GM18873 (cell line): ENCODE measurements around the gene CDYL2.
"Not testable (repeated sequence)": the region's sequence is repeated elsewhere in the genome, so short reads cannot be mapped to it uniquely, and the experiment has no call there.

ENCODE experiments used
- ATAC-seq: cut with Tn5 transposase; IDR thresholded peaks from one replicate; pipeline ENCODE4 v1.9.1; 2021; ENCODE audit warnings: mild to moderate bottlenecking, moderate library complexity, moderate number of reproducible peaks; ENCODE audit not compliant: unreplicated experiment, low FRiP score

Gene CDYL2

DNA sequence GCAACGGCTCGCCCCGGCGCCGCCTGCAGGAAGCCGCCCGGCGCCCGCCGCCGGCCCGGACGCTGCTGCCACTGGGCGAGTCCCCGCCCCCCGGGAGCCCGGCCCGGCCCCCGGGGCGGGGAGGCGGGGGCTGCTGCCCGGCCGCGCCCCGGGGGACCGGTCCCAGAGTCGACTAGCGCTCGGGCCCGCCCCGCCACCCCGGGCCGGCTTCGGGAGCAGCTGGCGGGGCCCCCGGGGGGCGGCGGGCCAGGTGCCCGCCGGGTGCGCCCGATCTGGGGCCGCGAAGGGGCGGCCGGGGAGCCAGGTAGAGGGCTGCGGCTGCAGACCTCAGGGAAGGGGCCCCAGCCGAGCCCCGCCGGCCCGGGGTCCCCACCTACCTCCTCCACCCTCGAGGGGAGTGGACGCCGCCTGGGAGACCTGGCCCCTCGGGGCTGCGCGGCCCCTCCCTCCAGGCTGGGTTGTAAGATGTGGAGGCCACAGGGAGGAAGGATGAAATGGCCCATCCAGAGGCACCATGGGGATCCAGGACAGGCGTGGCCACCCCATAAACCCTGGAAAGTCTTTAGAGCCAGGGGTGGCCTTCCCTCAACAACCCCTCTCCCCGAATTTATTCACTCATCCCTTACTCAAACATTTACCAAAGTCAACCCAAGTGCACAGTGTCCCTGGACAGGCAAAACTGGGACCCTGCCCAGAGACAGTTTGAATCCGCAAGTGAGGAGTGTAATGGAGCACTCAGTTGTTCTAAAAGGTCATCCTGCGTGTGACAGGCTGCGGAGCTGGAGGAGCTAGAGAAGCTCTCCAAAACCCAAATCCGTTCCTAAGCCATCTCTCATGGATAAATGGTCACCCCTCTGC is at the start of gene CDYL2:
Gene CDYL2 (minus strand): TSS at position 73 of the 858 bp plus-strand sequence. CDS start 425 bp downstream, outside the sequence.
- no peak for ATAC-seq

DNA sequence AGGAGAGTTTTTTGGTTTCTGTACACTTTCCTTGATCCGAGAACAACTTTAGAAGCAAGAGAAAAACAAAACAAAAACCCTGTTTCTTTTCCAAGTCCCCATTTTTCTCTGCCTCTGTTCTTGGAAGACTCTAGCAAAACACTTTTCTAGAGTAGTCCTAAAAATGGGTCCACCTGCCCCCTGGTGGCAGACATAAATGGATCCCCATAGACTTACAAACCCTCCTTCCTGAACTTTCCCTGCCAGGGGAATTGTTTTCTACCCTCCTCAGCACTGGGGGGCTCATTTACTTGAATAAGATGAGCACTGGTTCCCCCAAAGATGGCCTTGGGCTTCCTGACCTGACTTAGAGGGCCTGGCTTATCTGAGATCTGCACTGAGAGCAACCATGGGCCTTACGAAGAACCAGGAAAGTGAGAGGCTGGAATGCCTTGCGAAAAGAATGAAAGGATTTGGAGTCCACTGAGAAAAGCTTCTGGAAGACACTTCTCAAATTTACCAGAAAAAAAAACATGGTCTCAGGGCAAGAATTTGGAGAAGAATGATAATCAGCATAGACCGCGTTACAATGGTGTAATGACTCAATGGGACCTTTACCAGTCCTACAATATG is 48.0 kb upstream of the CDYL2 start:
- no peak for ATAC-seq

DNA sequence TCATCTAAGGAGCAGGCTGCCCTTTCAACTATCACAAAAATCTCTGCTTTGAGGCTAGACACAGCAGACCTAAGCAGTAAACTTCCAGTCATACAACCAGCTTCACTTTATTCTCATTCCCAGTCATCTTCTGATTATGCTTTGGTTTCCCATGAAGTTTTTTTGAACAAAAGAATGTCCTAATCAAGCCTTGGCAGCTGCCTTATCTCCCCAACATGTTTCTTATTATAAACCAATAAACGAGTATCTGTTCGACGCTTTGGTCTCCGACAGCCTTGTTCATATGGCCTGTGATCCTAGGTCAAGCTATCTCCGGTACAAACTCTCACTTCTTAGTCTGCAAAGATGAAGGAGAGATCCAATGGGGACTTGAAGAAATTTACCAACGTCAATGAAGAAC is 47.4 kb upstream of the CDYL2 start:
- ATAC-seq = no peak

- no peak for ATAC-seq
These were observed 46.4 kb upstream of the CDYL2 start for GRCh38 chr16:80850757-80851156.

- ATAC-seq = no peak
These were observed 44.5 kb upstream of the CDYL2 start for GRCh38 chr16:80848862-80849261.

GRCh38 chr16:80846680-80847079 is 42.3 kb upstream of the CDYL2 start:
- ATAC-seq = no peak

DNA sequence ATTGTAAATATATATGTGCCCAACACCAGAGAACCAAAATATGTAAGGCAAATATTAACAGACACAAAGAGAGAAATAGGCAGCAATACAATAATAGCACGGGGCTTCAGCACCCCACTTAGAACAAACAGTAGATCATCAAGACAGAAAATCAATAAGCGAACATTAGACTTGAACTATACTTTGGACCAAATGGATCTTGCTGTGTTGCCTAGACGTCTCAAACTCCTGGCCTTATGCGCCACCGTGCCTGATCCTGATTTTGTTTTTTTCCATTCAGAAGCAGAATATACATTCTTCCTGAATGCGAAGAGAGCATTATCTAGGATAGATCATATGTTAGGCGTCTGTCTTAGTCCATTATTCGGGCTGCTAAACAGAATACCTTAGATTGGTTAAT is 41.9 kb upstream of the CDYL2 start:
- ATAC-seq = no peak

- ATAC-seq = no peak
These were observed 40.0 kb upstream of the CDYL2 start for GRCh38 chr16:80844395-80844794.

DNA sequence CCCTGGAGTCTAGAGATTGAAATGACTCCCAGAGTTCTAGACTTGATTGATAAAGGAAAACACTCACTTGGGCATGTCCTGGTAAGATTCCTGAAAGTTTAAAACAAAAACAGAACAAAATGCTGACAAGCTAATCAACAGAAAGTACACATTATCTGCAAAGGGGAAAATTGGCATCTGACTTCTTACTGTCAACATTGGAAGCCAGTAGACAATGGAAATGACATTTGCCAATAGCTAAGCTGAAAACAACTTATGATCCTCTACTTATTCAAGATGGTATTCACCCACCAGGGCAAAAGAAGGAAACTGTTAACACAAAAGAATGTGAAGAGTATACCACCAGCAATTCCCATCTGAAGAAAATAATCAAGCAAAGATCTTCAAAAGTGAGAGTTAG is 36.8 kb upstream of the CDYL2 start:
- no peak for ATAC-seq

- no peak for ATAC-seq
These were observed 33.2 kb upstream of the CDYL2 start for GRCh38 chr16:80837533-80838147.

- ATAC-seq = no peak
These were observed 32.4 kb upstream of the CDYL2 start for GRCh38 chr16:80836846-80837245.

GRCh38 chr16:80836202-80836601 is 31.8 kb upstream of the CDYL2 start:
- ATAC-seq = no peak

DNA sequence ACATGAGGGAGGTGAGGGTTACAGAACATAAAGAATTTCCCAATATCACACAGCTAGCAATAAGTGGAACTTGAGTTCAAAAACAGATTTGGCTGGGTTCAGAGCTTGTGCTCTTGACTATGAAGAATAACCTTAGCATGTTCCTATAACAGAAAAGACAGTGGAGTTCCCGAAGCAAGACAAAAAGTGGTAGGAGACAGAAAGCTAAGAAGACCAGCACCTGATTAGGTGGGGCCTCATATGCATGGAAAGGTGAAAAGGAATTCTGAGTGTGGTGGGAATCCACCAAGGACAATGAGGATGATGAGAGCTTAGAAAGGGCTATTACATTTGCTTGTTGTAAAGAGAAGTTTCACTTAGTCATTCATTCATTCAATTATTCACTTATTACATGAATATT is 26.6 kb upstream of the CDYL2 start:
- no peak for ATAC-seq

DNA sequence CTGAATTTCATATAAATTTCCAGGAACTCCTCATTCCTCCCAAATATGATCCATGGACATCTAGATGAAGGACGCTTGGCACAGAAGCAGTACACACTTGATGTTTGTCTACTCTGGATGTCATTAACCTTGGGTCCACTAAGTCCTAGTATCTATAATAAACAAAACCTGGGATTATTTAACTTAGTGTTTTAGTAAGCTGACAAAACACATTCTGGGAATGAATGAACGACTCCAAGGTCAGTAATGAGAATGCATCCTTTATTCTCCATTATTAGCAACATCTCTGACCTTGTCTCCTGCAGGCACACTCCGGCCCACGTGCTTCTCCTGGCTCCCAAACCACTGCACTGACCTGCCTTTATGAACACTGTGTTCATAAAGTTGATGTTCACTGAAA is 24.1 kb upstream of the CDYL2 start:
- no peak for ATAC-seq

- ATAC-seq = no peak
These were observed 22.6 kb upstream of the CDYL2 start for GRCh38 chr16:80827007-80827406.

GRCh38 chr16:80825365-80825758 is 21.0 kb upstream of the CDYL2 start:
- ATAC-seq = no peak

DNA sequence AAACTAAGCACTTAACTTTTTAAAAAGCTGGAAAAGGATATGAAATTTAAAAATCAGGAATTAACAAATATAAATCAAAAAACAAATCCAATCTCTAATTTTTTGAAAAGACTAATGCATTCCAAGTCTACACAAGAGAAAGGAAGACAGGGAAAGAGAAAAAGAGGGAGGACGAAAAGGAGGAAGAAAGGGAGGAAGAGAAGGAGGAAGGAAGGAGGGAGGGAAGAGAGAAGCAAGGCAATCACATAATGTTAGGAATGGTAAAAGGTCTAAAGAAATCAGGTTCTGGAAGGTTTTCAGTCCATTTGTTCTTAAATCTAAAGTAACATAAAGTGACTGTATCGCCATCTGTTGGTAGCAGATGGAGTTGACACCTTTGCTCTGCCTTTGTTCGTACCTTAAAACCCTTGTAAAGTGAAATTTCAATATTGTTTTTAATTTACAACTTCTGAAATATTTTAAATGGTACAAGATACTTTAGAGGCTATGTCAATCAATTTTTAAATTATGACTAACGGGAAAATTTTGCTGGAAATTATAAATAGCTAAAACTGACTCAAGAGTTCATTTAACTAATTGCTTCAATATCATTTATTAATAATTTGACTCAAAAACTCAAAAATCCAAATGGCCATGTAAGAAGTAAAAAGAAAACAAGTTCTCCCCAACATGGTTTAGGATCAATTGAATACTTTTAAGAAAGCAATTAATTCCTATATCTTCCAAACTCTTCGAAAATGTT is 20.4 kb upstream of the CDYL2 start:
- ATAC-seq = no peak

- no peak for ATAC-seq
These were observed 15.6 kb upstream of the CDYL2 start for GRCh38 chr16:80819988-80820387.

- ATAC-seq = no peak
These were observed 12.0 kb upstream of the CDYL2 start for GRCh38 chr16:80816356-80816755.

DNA sequence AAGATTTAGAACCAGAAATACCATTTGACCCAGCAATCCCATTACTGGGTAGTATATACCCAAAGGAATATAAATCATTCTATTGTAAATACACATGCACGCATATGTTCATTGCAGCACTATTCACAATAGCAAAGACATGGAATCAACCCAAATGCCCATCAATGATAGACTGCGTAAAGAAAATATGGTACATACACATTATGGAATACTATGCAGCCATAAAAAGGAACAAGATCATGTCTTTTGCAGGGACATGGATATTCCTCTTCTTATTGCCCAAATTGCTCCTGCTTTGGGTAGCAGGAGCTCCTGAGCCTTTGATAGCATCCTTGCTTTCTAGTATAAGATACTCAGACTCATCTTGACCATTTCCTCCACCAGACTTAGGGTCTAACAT is 10.9 kb upstream of the CDYL2 start:
- ATAC-seq = not testable (repeated sequence)

- ATAC-seq = no peak
These were observed 8.2 kb upstream of the CDYL2 start for GRCh38 chr16:80812593-80812992.
